Measurements from ENCODE around the gene SNAI1.
"Not testable (repeated sequence)": the region's sequence is repeated elsewhere in the genome, so short reads cannot be mapped to it uniquely, and the experiment has no call there.

The SNAI1 gene

GRCh38 chr20:49982346-49983122, at the start of gene SNAI1:
SNAI1 (plus strand) TSS chr20:49982980; CDS start chr20:49983060, 80 bp downstream.
- DNase-seq (ENCODE audit: extremely low read depth in 1 of 2, low read depth in 1 of 2): peak; percentile 67 to 70

- no peak for DNase-seq (ENCODE audit: extremely low read depth in 1 of 2, low read depth in 1 of 2)
These were observed 47.0 kb upstream of the SNAI1 start for GRCh38 chr20:49935746-49936152.

- peak; percentile 71 to 89 for DNase-seq (ENCODE audit: extremely low read depth in 1 of 2, low read depth in 1 of 2)
These were observed 46.4 kb upstream of the SNAI1 start, which contains the start of gene RNF114 for GRCh38 chr20:49936153-49937026. RNF114 (plus strand) TSS chr20:49936397; CDS start chr20:49936413, 16 bp downstream.

- no peak for DNase-seq (ENCODE audit: extremely low read depth in 1 of 2, low read depth in 1 of 2)
These were observed 45.5 kb upstream of the SNAI1 start for GRCh38 chr20:49937027-49937929.

- DNase-seq (ENCODE audit: extremely low read depth in 1 of 2, low read depth in 1 of 2): no peak
These were observed 44.3 kb upstream of the SNAI1 start for GRCh38 chr20:49938173-49939163.

- DNase-seq (ENCODE audit: extremely low read depth in 1 of 2, low read depth in 1 of 2): no peak
These were observed 41.3 kb upstream of the SNAI1 start for GRCh38 chr20:49941456-49941855.

GRCh38 chr20:49942303-49942702, 40.5 kb upstream of the SNAI1 start:
- DNase-seq (ENCODE audit: extremely low read depth in 1 of 2, low read depth in 1 of 2): no peak

GRCh38 chr20:49942942-49943341, 39.8 kb upstream of the SNAI1 start:
- DNase-seq (ENCODE audit: extremely low read depth in 1 of 2, low read depth in 1 of 2): no peak

- no peak for DNase-seq (ENCODE audit: extremely low read depth in 1 of 2, low read depth in 1 of 2)
These were observed 37.5 kb upstream of the SNAI1 start for GRCh38 chr20:49945306-49945700.

- no peak for DNase-seq (ENCODE audit: extremely low read depth in 1 of 2, low read depth in 1 of 2)
These were observed 36.9 kb upstream of the SNAI1 start for GRCh38 chr20:49945701-49946477.

GRCh38 chr20:49948178-49948577, 34.6 kb upstream of the SNAI1 start:
- DNase-seq (ENCODE audit: extremely low read depth in 1 of 2, low read depth in 1 of 2): no peak

- no peak for DNase-seq (ENCODE audit: extremely low read depth in 1 of 2, low read depth in 1 of 2)
These were observed 33.8 kb upstream of the SNAI1 start for GRCh38 chr20:49948809-49949507.

- no peak for DNase-seq (ENCODE audit: extremely low read depth in 1 of 2, low read depth in 1 of 2)
These were observed 31.6 kb upstream of the SNAI1 start for GRCh38 chr20:49951151-49951550.

GRCh38 chr20:49955167-49955566, 27.6 kb upstream of the SNAI1 start:
- DNase-seq (ENCODE audit: extremely low read depth in 1 of 2, low read depth in 1 of 2): no peak

GRCh38 chr20:49955830-49956396, 26.9 kb upstream of the SNAI1 start:
- not testable (repeated sequence) for DNase-seq (ENCODE audit: extremely low read depth in 1 of 2, low read depth in 1 of 2)

GRCh38 chr20:49956689-49957088, 26.1 kb upstream of the SNAI1 start:
- DNase-seq (ENCODE audit: extremely low read depth in 1 of 2, low read depth in 1 of 2): no peak

- DNase-seq (ENCODE audit: extremely low read depth in 1 of 2, low read depth in 1 of 2): not testable (repeated sequence)
These were observed 25.5 kb upstream of the SNAI1 start for GRCh38 chr20:49957089-49957938.
